ENCODE measurements around the gene MYOZ3.

DNA sequence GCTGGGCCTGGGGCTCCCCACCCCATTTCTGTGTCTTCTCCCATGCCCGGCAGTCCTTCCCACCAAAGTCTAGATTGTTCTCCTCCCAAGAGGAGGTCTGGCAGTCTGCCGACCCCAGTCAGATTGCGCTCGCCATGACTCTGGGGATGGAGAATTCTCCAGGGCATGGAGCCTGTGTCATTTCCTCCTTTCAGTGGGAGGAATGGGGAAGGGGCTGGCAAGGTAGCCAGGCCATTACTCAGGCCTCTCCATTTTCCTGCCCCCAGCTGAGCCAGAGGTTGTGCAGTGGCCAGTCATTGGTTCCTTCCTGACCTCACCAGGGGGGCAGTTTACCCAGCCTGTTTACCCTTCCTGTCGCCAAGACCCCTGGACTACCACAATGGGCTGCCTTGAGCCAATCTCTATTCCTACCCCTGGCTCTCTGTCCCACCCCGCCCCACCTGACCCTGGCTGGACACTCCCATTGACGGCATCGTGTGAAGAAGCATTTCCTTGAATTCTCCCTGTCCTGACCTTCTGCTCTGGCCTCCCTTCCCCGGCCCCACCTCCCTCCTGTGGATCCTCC is 20.0 kb upstream of the MYOZ3 start:
- TF ChIP-seq POLR2A (IDR thresholded peaks at IDR 0.05) (no peak), EP300 (IDR thresholded peaks at IDR 0.05) (no peak)
- TF ChIP-seq, protein P1, sequence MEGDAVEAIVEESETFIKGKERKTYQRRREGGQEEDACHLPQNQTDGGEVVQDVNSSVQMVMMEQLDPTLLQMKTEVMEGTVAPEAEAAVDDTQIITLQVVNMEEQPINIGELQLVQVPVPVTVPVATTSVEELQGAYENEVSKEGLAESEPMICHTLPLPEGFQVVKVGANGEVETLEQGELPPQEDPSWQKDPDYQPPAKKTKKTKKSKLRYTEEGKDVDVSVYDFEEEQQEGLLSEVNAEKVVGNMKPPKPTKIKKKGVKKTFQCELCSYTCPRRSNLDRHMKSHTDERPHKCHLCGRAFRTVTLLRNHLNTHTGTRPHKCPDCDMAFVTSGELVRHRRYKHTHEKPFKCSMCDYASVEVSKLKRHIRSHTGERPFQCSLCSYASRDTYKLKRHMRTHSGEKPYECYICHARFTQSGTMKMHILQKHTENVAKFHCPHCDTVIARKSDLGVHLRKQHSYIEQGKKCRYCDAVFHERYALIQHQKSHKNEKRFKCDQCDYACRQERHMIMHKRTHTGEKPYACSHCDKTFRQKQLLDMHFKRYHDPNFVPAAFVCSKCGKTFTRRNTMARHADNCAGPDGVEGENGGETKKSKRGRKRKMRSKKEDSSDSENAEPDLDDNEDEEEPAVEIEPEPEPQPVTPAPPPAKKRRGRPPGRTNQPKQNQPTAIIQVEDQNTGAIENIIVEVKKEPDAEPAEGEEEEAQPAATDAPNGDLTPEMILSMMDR (IDR thresholded peaks at IDR 0.05) = no peak
